GM12878 (cell line): Measurements from ENCODE around the gene WDHD1. TPM values are rescaled to one million over a fixed set of nuclear protein-coding genes. Genes with fewer than 3 reads are reported as not detected.

Source experiments
- ATAC-seq: fragments of 200-7000 bp; cut with Tn5 transposase; 3 replicates; pipeline ENCODE4 v1.9.1; 2020; ENCODE audit warnings: mild to moderate bottlenecking, moderate library complexity
- BruUV-seq: library from RNA; stranded (reverse); fragments of 400-500 nt; replicated peaks from 2 replicates; lab custom pipeline; 2021; lab: Mats Ljungman, UMichigan
- CTCF ChIA-PET: fragments of 300-600 bp; sonication (Branson Sonifier 250); formaldehyde crosslinking; extraction: SDS; loops from one replicate; lab custom pipeline; 2021; ENCODE audit warnings: inconsistent platforms; lab: Yijun Ruan, JAX
- POLR2A ChIA-PET: fragments of 350-600 bp; formaldehyde crosslinking; extraction: SDS; loops from one replicate; lab custom pipeline; 2021; ENCODE audit warnings: inconsistent platforms; lab: Charles Lee
- RAD21 ChIA-PET: fragments of 300-600 bp; sonication (Branson Sonifier 250); formaldehyde crosslinking; loops from one replicate; lab custom pipeline; 2023; ENCODE audit warnings: antibody characterized with exemption; ENCODE audit not compliant: unreplicated experiment; lab: Charles Lee
- SMC1A ChIA-PET: fragments of 300-600 bp; sonication (Branson Sonifier 250); formaldehyde crosslinking; loops from one replicate; lab custom pipeline; 2023; ENCODE audit not compliant: unreplicated experiment, uncharacterized antibody; lab: Charles Lee
- DNase-seq: peaks from one replicate; pipeline ENCODE4 v3.0.0-alpha.2; 2011; ENCODE audit warnings: low read depth, low spot score
- FAIRE-seq: peaks from 3 replicates; lab custom pipeline; 2011; peaks lifted over from hg19 to GRCh38; lab: Jason Lieb, UNC
- H2AFZ ChIP-seq: 2 replicates; pipeline ENCODE4 v1.6.0; 2011; ENCODE audit warnings: low read depth, low read length, control low read depth; ENCODE audit not compliant: control insufficient read depth
- H3K27ac ChIP-seq: 2 replicates; pipeline ENCODE4 v1.5.1; 2011; ENCODE audit warnings: control low read depth; ENCODE audit not compliant: control insufficient read depth, insufficient read depth
- H3K27me3 ChIP-seq, 2 experiments: replicated peaks in 1 of 2; 2 replicates each; pipeline versions ENCODE4 v1.6.0 to v1.6.1; 2011; ENCODE audit warnings: low read length in 1 of 2; ENCODE audit not compliant: control insufficient read depth in 2 of 2, insufficient read depth in 2 of 2
- H3K36me3 ChIP-seq, 2 experiments: 2 replicates each; pipeline ENCODE4 v1.5.1; 2011; ENCODE audit warnings: low read length in 1 of 2; ENCODE audit not compliant: control insufficient read depth in 2 of 2, insufficient read depth in 2 of 2
- H3K4me1 ChIP-seq: 2 replicates; pipeline ENCODE4 v1.6.1; 2011; ENCODE audit warnings: mild to moderate bottlenecking, low read length, moderate library complexity, mixed read lengths; ENCODE audit not compliant: control insufficient read depth, insufficient read depth
- H3K4me2 ChIP-seq: 2 replicates; pipeline ENCODE4 v1.6.0; 2011; ENCODE audit warnings: control low read depth; ENCODE audit not compliant: control insufficient read depth, insufficient read depth
- H3K4me3 ChIP-seq: fragments of 200-600 bp; sonication (generic); 2 replicates; pipeline ENCODE4 v1.5.1; 2016
- H3K79me2 ChIP-seq: 2 replicates; pipeline ENCODE4 v1.6.0; 2011; ENCODE audit warnings: low read length; ENCODE audit not compliant: control insufficient read depth, insufficient read depth
- H3K9ac ChIP-seq: 2 replicates; pipeline ENCODE4 v1.8.0; 2011; ENCODE audit warnings: low read length, control low read depth, mixed read lengths; ENCODE audit not compliant: control insufficient read depth, insufficient read depth
- H3K9me3 ChIP-seq: replicated peaks from 3 replicates; pipeline ENCODE4 v1.5.1; 2011; ENCODE audit warnings: mild to moderate bottlenecking, low read length; ENCODE audit not compliant: control insufficient read depth, insufficient read depth
- H4K20me1 ChIP-seq: 2 replicates; pipeline ENCODE4 v1.6.0; 2011; ENCODE audit not compliant: control insufficient read depth, insufficient read depth
- CBFB ChIP-seq: IDR thresholded peaks from 2 replicates; pipeline ENCODE4 v1.6.1; 2016; ENCODE audit warnings: antibody characterized with exemption, low read depth
- CHD2 ChIP-seq: IDR thresholded peaks from 2 replicates; pipeline ENCODE4 v1.6.1; 2011; ENCODE audit warnings: low read depth, low read length, improper control_type of control experiment, borderline replicate concordance
- E2F4 ChIP-seq: IDR thresholded peaks from 2 replicates; pipeline ENCODE4 v1.6.1; 2012; ENCODE audit warnings: low read depth, low read length, improper control_type of control experiment
- EGR1 ChIP-seq, 2 experiments: IDR thresholded peaks; 1 replicate in 1 of 2; 2 replicates in 1 of 2; pipeline ENCODE4 v1.6.1; 2011 to 2012; ENCODE audit warnings: low read depth in 2 of 2, low read length in 2 of 2, borderline replicate concordance in 1 of 2, mild to moderate bottlenecking in 1 of 2, moderate library complexity in 1 of 2
- FOXM1 ChIP-seq: IDR thresholded peaks from 2 replicates; pipeline ENCODE4 v1.6.1; 2012; ENCODE audit warnings: low read depth, mild to moderate bottlenecking, inconsistent platforms, low read length, moderate library complexity
- GATAD2B ChIP-seq: fragments of 450-650 bp; conservative IDR thresholded peaks from 2 replicates; pipeline ENCODE4 v1.6.1; 2017; ENCODE audit warnings: low read depth, mild to moderate bottlenecking, moderate library complexity
- HDAC6 ChIP-seq: fragments of 200-600 bp; sonication (generic); IDR thresholded peaks from one replicate; pipeline ENCODE4 v1.8.0; 2017; ENCODE audit warnings: antibody characterized with exemption; ENCODE audit not compliant: unreplicated experiment
- MEF2A ChIP-seq: IDR thresholded peaks from 2 replicates; pipeline ENCODE4 v1.6.1; 2011; ENCODE audit warnings: low read depth, mild to moderate bottlenecking, low read length, moderate library complexity; ENCODE audit not compliant: insufficient read depth
- NR2C2 ChIP-seq: IDR thresholded peaks from 2 replicates; pipeline ENCODE4 v1.6.1; 2011; ENCODE audit warnings: borderline replicate concordance, low read depth; ENCODE audit not compliant: control insufficient read depth, insufficient read length
- NR2F1 ChIP-seq: fragments of 450-650 bp; conservative IDR thresholded peaks from 2 replicates; pipeline ENCODE4 v1.6.1; 2017; ENCODE audit warnings: mild to moderate bottlenecking
- PAX8 ChIP-seq: fragments of 450-650 bp; IDR thresholded peaks from 2 replicates; pipeline ENCODE4 v1.6.1; 2017; ENCODE audit warnings: mild to moderate bottlenecking, moderate library complexity
- RB1 ChIP-seq: fragments of 450-650 bp; formaldehyde crosslinking; IDR thresholded peaks from 2 replicates; pipeline ENCODE4 v1.6.1; 2017; ENCODE audit warnings: mild to moderate bottlenecking, borderline replicate concordance
- RELA ChIP-seq: fragments of 450-650 bp; IDR thresholded peaks from 2 replicates; pipeline ENCODE4 v1.8.0; 2014; ENCODE audit warnings: borderline replicate concordance; ENCODE audit not compliant: partially characterized antibody
- SMARCA5 ChIP-seq: fragments of 450-650 bp; IDR thresholded peaks from 2 replicates; pipeline ENCODE4 v1.6.1; 2017; ENCODE audit warnings: mild to moderate bottlenecking
- STAT3 ChIP-seq: IDR thresholded peaks from 2 replicates; pipeline ENCODE4 v1.6.1; 2011; ENCODE audit warnings: low read depth, low read length, improper control_type of control experiment
- TCF7 ChIP-seq: IDR thresholded peaks from 2 replicates; pipeline ENCODE4 v1.6.1; 2014; ENCODE audit warnings: antibody characterized with exemption, borderline replicate concordance
- ZNF207 ChIP-seq: fragments of 450-650 bp; IDR thresholded peaks from 2 replicates; pipeline ENCODE4 v1.6.1; 2014; ENCODE audit warnings: antibody characterized with exemption, mild to moderate bottlenecking, borderline replicate concordance
- ZNF274 ChIP-seq: IDR thresholded peaks from one replicate; pipeline ENCODE4 v1.8.0; 2011; ENCODE audit not compliant: insufficient read length, insufficient read depth
- ZNF384 ChIP-seq: IDR thresholded peaks from 2 replicates; pipeline ENCODE4 v1.6.1; 2012; ENCODE audit warnings: low read depth, mild to moderate bottlenecking, low read length, improper control_type of control experiment, borderline replicate concordance
- WGBS: methylation state at CpG from one replicate; pipeline ENCODE4 v1.1.6; 2016; ENCODE audit warnings: low lambda C conversion rate; ENCODE audit not compliant: insufficient replicate concordance, insufficient coverage; ENCODE audit errors: missing lambda C conversion rate; 5-methylcytosine and 5-hydroxymethylcytosine counted together
- in situ Hi-C: fragments of 300-500 bp; cut with MboI; formaldehyde crosslinking; loops from 9 replicates; pipeline ENCODE4 v1.14.3; 2018; ENCODE audit warnings: mixed read lengths
- intact Hi-C: fragments of 100-400 bp; cut with micrococcal nuclease; formaldehyde crosslinking; loops from one replicate; pipeline ENCODE4 v1.14.2; 2022; ENCODE audit not compliant: unreplicated experiment
- polyA plus RNA-seq, 11 experiments: library from polyadenylated mRNA; depleted of rRNA in 4 of 11; unstranded in 6 of 11; stranded (reverse) in 5 of 11; fragments of >200 nt; fragmentation: Nextera tagmentation in 4 of 11; fragmentation: Illumina TruSeq in 1 of 11; extraction: Ambion mirVana in 4 of 11; extraction: Trizol in 1 of 11; gene quantifications; 1 replicate in 1 of 11; 2 replicates in 10 of 11; pipeline versions ENCODE4 v1.2.1 to v1.2.3, GENCODE V29; 2011 to 2016; ENCODE audit warnings: inconsistent platforms in 2 of 11, missing spikeins in 2 of 11, low read depth in 1 of 11
- total RNA-seq, 4 experiments: library from RNA; depleted of rRNA in 3 of 4; stranded (reverse); fragments of >200 nt in 3 of 4; fragmentation: Illumina TruSeq in 1 of 4; extraction: Trizol in 1 of 4; gene quantifications; 2 replicates each; pipeline versions ENCODE4 v1.2.1 to v1.2.3, GENCODE V29; 2013 to 2021
- TF ChIP-seq, protein P1 (sequence below): IDR thresholded peaks from 2 replicates; pipeline ENCODE4 v1.6.1; 2012; ENCODE audit warnings: improper control_type of control experiment, low read depth, low read length; ENCODE audit not compliant: insufficient replicate concordance

The WDHD1 gene
- total and polyA plus RNA-seq, 10 of the 15 experiments (the other 5 are each of a cell fraction or from before 2014, with no cell fraction given) = 11.3 to 50.5 (median 32.6) TPM

GRCh38 chr14:55028066-55028465 lies 1.2 kb upstream of the WDHD1 start:
- no TSS peak for BruUV-seq
- H3K9ac ChIP-seq = peak overlapping the region; percentile 84
- H3K4me1 ChIP-seq = no peaks in the 10 kb centered on the region
- peak overlapping the region; percentile 59; the same call in 1 of the 2 replicates for H2AFZ ChIP-seq
- ChIA-PET POLR2A (interaction anchor here (0.7 to 2.8 kb wide), 6 partner anchors 15 to 163 kb away, joined by 3 to 12 read pairs (median 4); partner anchors contain the start of genes DLGAP5 and MAPK1IP1L), SMC1A (interaction anchor here (0.8 to 3.8 kb wide), 10 partner anchors 18 to 209 kb away, joined by 3 to 42 read pairs (median 4); partner anchors contain the start of genes GCH1 and MAPK1IP1L)
- FAIRE-seq = no peak
- peaks cover 0 to 9% of the 10 kb centered on the region in 2 experiments; a peak in 1 of 4 replicates for H3K36me3 ChIP-seq
- TF ChIP-seq GATAD2B (no peak), E2F4 (no peak), ZNF274 (no peak), TCF7 (no peak), EGR1 (IDR thresholded peaks at IDR 0.05; ENCODE audit: borderline replicate concordance in 1 of 2, low read depth in 2 of 2, low read length in 2 of 2) (no peak), HDAC6 (no peak), SMARCA5 (no peak), FOXM1 (no peak), STAT3 (no peak), MEF2A (no peak), ZNF384 (no peak), CBFB (no peak), ZNF207 (no peak), NR2C2 (no peak), CHD2 (no peak), RELA (no peak), PAX8 (no peak), NR2F1 (no peak), RB1 (no peak)
- TF ChIP-seq, protein P1, sequence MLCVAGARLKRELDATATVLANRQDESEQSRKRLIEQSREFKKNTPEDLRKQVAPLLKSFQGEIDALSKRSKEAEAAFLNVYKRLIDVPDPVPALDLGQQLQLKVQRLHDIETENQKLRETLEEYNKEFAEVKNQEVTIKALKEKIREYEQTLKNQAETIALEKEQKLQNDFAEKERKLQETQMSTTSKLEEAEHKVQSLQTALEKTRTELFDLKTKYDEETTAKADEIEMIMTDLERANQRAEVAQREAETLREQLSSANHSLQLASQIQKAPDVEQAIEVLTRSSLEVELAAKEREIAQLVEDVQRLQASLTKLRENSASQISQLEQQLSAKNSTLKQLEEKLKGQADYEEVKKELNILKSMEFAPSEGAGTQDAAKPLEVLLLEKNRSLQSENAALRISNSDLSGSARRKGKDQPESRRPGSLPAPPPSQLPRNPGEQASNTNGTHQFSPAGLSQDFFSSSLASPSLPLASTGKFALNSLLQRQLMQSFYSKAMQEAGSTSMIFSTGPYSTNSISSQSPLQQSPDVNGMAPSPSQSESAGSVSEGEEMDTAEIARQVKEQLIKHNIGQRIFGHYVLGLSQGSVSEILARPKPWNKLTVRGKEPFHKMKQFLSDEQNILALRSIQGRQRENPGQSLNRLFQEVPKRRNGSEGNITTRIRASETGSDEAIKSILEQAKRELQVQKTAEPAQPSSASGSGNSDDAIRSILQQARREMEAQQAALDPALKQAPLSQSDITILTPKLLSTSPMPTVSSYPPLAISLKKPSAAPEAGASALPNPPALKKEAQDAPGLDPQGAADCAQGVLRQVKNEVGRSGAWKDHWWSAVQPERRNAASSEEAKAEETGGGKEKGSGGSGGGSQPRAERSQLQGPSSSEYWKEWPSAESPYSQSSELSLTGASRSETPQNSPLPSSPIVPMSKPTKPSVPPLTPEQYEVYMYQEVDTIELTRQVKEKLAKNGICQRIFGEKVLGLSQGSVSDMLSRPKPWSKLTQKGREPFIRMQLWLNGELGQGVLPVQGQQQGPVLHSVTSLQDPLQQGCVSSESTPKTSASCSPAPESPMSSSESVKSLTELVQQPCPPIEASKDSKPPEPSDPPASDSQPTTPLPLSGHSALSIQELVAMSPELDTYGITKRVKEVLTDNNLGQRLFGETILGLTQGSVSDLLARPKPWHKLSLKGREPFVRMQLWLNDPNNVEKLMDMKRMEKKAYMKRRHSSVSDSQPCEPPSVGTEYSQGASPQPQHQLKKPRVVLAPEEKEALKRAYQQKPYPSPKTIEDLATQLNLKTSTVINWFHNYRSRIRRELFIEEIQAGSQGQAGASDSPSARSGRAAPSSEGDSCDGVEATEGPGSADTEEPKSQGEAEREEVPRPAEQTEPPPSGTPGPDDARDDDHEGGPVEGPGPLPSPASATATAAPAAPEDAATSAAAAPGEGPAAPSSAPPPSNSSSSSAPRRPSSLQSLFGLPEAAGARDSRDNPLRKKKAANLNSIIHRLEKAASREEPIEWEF = no peak
- TF ChIP-seq, all 136 proteins: peak for 0
- Histone ChIP-seq H4K20me1 (no peaks in the 10 kb centered on the region), H3K9me3 (no peaks in the 10 kb centered on the region), H3K79me2 (peaks cover 83% of the 10 kb centered on the region), H3K27me3 (no peaks in the 10 kb centered on the region), H3K4me2 (peak overlapping the region; percentile 70), H3K4me3 (peak overlapping the region; percentile 78), H3K27ac (peak overlapping the region; percentile 91)
- in situ Hi-C loops (no loop called here), intact Hi-C loops (loop anchor here (5.0 kb wide), 1 partner anchor 126 kb away; the partner anchor contains the start of gene GCH1)
- RAD21 ChIA-PET = interaction anchor here (1.2 to 6.1 kb wide), 6 partner anchors 16 to 163 kb away, joined by 4 to 68 read pairs (median 5); partner anchors contain the start of genes DLGAP5 and MAPK1IP1L
- DNase-seq (no peak), ATAC-seq (peak; percentile 13; the same call in 1 of the 3 replicates)
- CTCF ChIA-PET = interaction anchor here (0.7 to 7.3 kb wide), 4 partner anchors 18 to 114 kb away, joined by 4 to 44 read pairs (median 8); partner anchors contain the start of gene MAPK1IP1L
- 2% methylated on average over 8 of the region's 8 CpGs for WGBS
